Small intestine (tissue), 7 donors: ENCODE measurements around the gene MARCO. TPM values are rescaled to one million over a fixed set of nuclear protein-coding genes. Genes with fewer than 3 reads are reported as not detected.

Experiments used
- DNase-seq, 2 donors: peaks; one replicate each; pipeline versions ENCODE4 v3.0.0 to v3.0.0-alpha.2; 2013
- FAIRE-seq: peaks from 2 replicates; lab custom pipeline; 2012; peaks lifted over from hg19 to GRCh38; lab: Jason Lieb, UNC
- H3K27ac ChIP-seq, 3 donors: one replicate each; pipeline ENCODE4 v1.5.1; 2013; ENCODE audit warnings: low read length in 2 of 3, mild to moderate bottlenecking in 2 of 3, control low read depth in 1 of 3, inconsistent platforms in 1 of 3, low read depth in 1 of 3, moderate library complexity in 1 of 3
- H3K27me3 ChIP-seq, 3 donors: one replicate each; pipeline ENCODE4 v1.6.1; 2013; ENCODE audit warnings: low read length in 3 of 3, inconsistent platforms in 1 of 3; ENCODE audit not compliant: control insufficient read depth in 3 of 3, insufficient read depth in 3 of 3
- H3K36me3 ChIP-seq, 3 donors: one replicate each; pipeline ENCODE4 v1.6.1; 2013; ENCODE audit warnings: low read length in 3 of 3, inconsistent platforms in 1 of 3, low read depth in 1 of 3, mild to moderate bottlenecking in 1 of 3, moderate library complexity in 1 of 3; ENCODE audit not compliant: control insufficient read depth in 3 of 3, insufficient read depth in 2 of 3
- H3K4me1 ChIP-seq, 3 donors: one replicate each; pipeline ENCODE4 v1.6.1; 2013; ENCODE audit warnings: low read length in 2 of 3, inconsistent platforms in 1 of 3, low read depth in 1 of 3, mild to moderate bottlenecking in 1 of 3, moderate library complexity in 1 of 3; ENCODE audit not compliant: control insufficient read depth in 3 of 3, insufficient read depth in 2 of 3
- H3K4me3 ChIP-seq, 3 donors: one replicate each; pipeline ENCODE4 v1.5.1; 2013; ENCODE audit warnings: low read length in 3 of 3, control low read depth in 1 of 3, inconsistent platforms in 1 of 3, low read depth in 1 of 3, mild to moderate bottlenecking in 1 of 3, moderate library complexity in 1 of 3
- H3K9me3 ChIP-seq, 2 donors: one replicate each; pipeline ENCODE4 v1.6.1; 2013; ENCODE audit warnings: low read depth in 1 of 2, low read length in 1 of 2; ENCODE audit not compliant: control insufficient read depth in 2 of 2, insufficient read depth in 1 of 2
- WGBS, 3 donors: extraction: QIAGEN DNeasy Blood & Tissue Kit; methylation state at CpG; one replicate each; pipeline ENCODE4 v1.1.7; 2013; 5-methylcytosine and 5-hydroxymethylcytosine counted together
- polyA plus RNA-seq, 4 donors: library from polyadenylated mRNA; stranded (reverse) in 3 of 4; unstranded in 1 of 4; fragments of 200-250 nt in 3 of 4; fragments of 120-200 nt in 1 of 4; gene quantifications; one replicate each; pipeline versions ENCODE4 v1.2.1 to v1.2.3, GENCODE V29; 2013
- donor health status: healthy with polysubstance abuse.
- donor health status: control.
- donor health status: control.
- donor health status: Bipolar disorder and iron deficiency.
- donor health status: healthy.

MARCO gene
- polyA plus RNA-seq, 4 donors = 0.03 to 13.4 (median 2.2) TPM

- peaks cover 0 to 5% (median 0%) of the 10 kb centered on the region in 3 donors for H3K27me3 ChIP-seq
- no peaks in the 10 kb centered on the region for H3K4me1 ChIP-seq
- DNase-seq = no peak
- H3K9me3 ChIP-seq = no peaks in the 10 kb centered on the region
- H3K36me3 ChIP-seq = no peaks in the 10 kb centered on the region
- no peak overlapping the region for H3K27ac ChIP-seq
- H3K4me3 ChIP-seq = no peak overlapping the region
- WGBS, 3 donors = 63 to 77% (median 75%) methylated on average over 6 of the region's 6 CpGs
- no peak for FAIRE-seq
Observed at GRCh38 chr2:118983133-118983532, 41.1 kb downstream of the MARCO start.

- no peaks in the 10 kb centered on the region for H3K36me3 ChIP-seq
- H3K4me3 ChIP-seq = no peak overlapping the region
- FAIRE-seq = no peak
- WGBS, 3 donors = 79 to 92% (median 83%) methylated on average over 1 of the region's 1 CpG
- H3K27ac ChIP-seq = no peak overlapping the region
- no peaks in the 10 kb centered on the region for H3K9me3 ChIP-seq
- no peak for DNase-seq
- H3K27me3 ChIP-seq = peaks cover 0 to 5% (median 0%) of the 10 kb centered on the region in 3 donors
- no peaks in the 10 kb centered on the region for H3K4me1 ChIP-seq
Observed at GRCh38 chr2:118983915-118984314, 41.9 kb downstream of the MARCO start.

- no peak overlapping the region for H3K27ac ChIP-seq
- peaks cover 0 to 3% (median 0%) of the 10 kb centered on the region in 3 donors for H3K27me3 ChIP-seq
- DNase-seq (no peak), FAIRE-seq (no peak)
- H3K4me3 ChIP-seq = no peak overlapping the region
- 12 to 18% (median 18%) methylated on average over 2 of the region's 2 CpGs for WGBS, 3 donors
- H3K36me3 ChIP-seq = no peaks in the 10 kb centered on the region
- H3K4me1 ChIP-seq = no peaks in the 10 kb centered on the region
- H3K9me3 ChIP-seq = no peaks in the 10 kb centered on the region
Observed at GRCh38 chr2:118986738-118987137, 44.7 kb downstream of the MARCO start.

GRCh38 chr2:118987886-118988285 lies 45.9 kb downstream of the MARCO start:
- Histone ChIP-seq H3K36me3 (no peaks in the 10 kb centered on the region), H3K4me1 (no peaks in the 10 kb centered on the region), H3K27me3 (peaks cover 0 to 3% (median 0%) of the 10 kb centered on the region in 3 donors), H3K27ac (no peak overlapping the region), H3K4me3 (no peak overlapping the region), H3K9me3 (no peaks in the 10 kb centered on the region)
- DNase-seq (no peak), FAIRE-seq (no peak)
- 64 to 80% (median 65%) methylated on average over 2 of the region's 2 CpGs for WGBS, 3 donors

DNA sequence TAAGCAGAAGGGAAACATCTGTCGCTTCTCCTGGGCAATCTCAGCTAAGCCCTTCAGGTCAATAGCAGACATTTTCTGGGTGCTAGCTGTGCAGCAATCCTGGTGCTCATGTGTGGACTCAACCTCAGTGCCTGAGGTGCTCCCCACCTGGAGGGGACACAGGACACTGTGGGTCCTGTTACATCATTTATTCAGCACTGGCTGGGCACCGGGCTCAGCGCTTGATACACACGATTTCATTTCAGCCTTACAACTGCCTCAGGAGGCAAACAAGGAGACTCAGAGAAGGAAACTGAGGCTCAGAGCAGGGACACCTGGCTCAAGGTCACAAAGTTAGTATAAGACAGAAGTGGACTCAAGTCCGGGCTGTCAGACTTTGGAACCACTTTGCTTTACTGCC lies 46.7 kb downstream of the MARCO start:
- H3K4me1 ChIP-seq = no peaks in the 10 kb centered on the region
- no peak overlapping the region for H3K27ac ChIP-seq
- H3K36me3 ChIP-seq = no peaks in the 10 kb centered on the region
- H3K27me3 ChIP-seq = peaks cover 0 to 3% (median 0%) of the 10 kb centered on the region in 3 donors
- no peak for FAIRE-seq
- no peak for DNase-seq
- WGBS, 3 donors = 76 to 89% (median 80%) methylated on average over 5 of the region's 5 CpGs
- no peaks in the 10 kb centered on the region for H3K9me3 ChIP-seq
- no peak overlapping the region for H3K4me3 ChIP-seq

- Histone ChIP-seq H3K4me3 (no peak overlapping the region), H3K9me3 (no peaks in the 10 kb centered on the region), H3K4me1 (no peaks in the 10 kb centered on the region), H3K27ac (no peak overlapping the region), H3K27me3 (peaks cover 0 to 3% (median 0%) of the 10 kb centered on the region in 3 donors), H3K36me3 (no peaks in the 10 kb centered on the region)
- DNase-seq (no peak), FAIRE-seq (no peak)
- 9 to 37% (median 18%) methylated on average over 2 of the region's 2 CpGs for WGBS, 3 donors
Observed at GRCh38 chr2:118989481-118989880, 47.5 kb downstream of the MARCO start.

DNA sequence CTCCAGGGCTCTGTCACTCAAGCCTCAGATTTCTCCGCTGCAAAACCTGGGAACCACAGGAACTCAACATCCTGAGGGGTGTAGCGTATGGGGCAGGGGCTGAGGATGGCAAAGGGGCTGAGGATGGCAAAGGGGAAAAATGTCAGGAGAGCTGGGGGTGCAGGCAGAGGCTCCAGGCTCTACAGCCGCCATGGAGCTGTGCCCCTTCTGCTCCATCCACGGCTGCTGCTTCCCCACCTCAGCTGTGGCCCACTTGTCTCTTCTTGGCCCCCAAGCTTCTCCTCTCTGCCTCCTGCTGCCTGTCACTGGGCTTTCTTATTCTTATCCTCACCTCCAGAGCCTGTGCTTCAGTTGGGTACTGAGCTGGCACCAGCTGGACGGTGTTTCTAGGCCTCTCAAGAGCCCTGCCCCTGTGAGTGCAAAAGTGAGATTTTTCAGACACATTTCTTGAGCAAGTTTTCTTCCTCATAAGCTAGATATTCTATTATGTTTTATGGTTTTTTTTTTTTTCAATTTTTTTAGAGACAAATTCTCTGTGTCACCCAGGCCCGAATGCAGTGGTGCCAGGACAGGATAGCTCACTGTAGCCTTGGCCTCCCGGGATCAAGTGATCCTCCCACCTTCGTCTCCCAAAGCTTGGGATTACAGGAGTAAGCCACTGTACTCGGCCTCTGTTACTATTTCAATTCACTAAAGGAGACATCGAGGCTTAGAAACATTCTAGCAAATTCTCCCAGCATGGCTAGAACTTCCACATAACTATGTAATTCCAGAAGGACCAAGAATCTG lies 49.0 kb downstream of the MARCO start:
- Histone ChIP-seq H3K27ac (no peak overlapping the region), H3K4me1 (no peaks in the 10 kb centered on the region), H3K9me3 (no peaks in the 10 kb centered on the region), H3K4me3 (no peak overlapping the region), H3K36me3 (no peaks in the 10 kb centered on the region), H3K27me3 (peaks cover 0 to 3% (median 0%) of the 10 kb centered on the region in 3 donors)
- 75 to 84% (median 79%) methylated on average over 10 of the region's 10 CpGs for WGBS, 3 donors
- DNase-seq = no peak
- FAIRE-seq = no peak

- WGBS, 3 donors = 81 to 85% (median 83%) methylated on average over 1 of the region's 1 CpG
- Histone ChIP-seq H3K27me3 (peaks cover 0 to 3% (median 0%) of the 10 kb centered on the region in 3 donors), H3K27ac (no peak overlapping the region), H3K36me3 (no peaks in the 10 kb centered on the region), H3K4me1 (no peaks in the 10 kb centered on the region), H3K4me3 (no peak overlapping the region), H3K9me3 (no peaks in the 10 kb centered on the region)
- no peak for FAIRE-seq
- DNase-seq = no peak
Observed at GRCh38 chr2:118991554-118991953, 49.6 kb downstream of the MARCO start.
